Measurements from ENCODE around the gene ARID1A.

GRCh38 chr1:26820784-26821269 is 125.0 kb downstream of the ARID1A start:
- TF ChIP-seq EZH2phosphoT487 (IDR thresholded peaks at IDR 0.05; ENCODE audit: insufficient read depth, low read depth) (no peak), EZH2 (IDR thresholded peaks at IDR 0.05; ENCODE audit: insufficient read depth, poor library complexity, severe bottlenecking) (no peak)
